WTC11 (cell line): ENCODE results near the gene SEC14L6. TPM values are rescaled to one million over a fixed set of nuclear protein-coding genes. Genes with fewer than 3 reads are reported as not detected.

Experiments
- ATAC-seq: fragments of 200-7000 bp; cut with Tn5 transposase; 2 replicates; pipeline ENCODE4 v1.10.0; 2021; ENCODE audit warnings: mild to moderate bottlenecking, moderate library complexity
- CTCF ChIA-PET: fragments of 300-600 bp; sonication (Branson Sonifier 250); formaldehyde crosslinking; loops from one replicate; lab custom pipeline; 2021; ENCODE audit warnings: antibody characterized with exemption; lab: Charles Lee
- POLR2A ChIA-PET: fragments of 350-600 bp; sonication (Branson Sonifier 250); formaldehyde crosslinking; loops from one replicate; lab custom pipeline; 2021; ENCODE audit warnings: antibody characterized with exemption; lab: Charles Lee
- DNase-seq: peaks from one replicate; pipeline ENCODE4 v3.0.0; 2021; ENCODE audit warnings: low spot score
- H3K27ac Mint-ChIP-seq: 2 replicates; pipeline ENCODE4 v1.8.0; 2021; ENCODE audit warnings: mixed read lengths
- H3K27me3 Mint-ChIP-seq: 2 replicates; pipeline ENCODE4 v1.8.0; 2021; ENCODE audit warnings: low read depth, mild to moderate bottlenecking, moderate library complexity, mixed read lengths
- H3K36me3 Mint-ChIP-seq: 2 replicates; pipeline ENCODE4 v1.8.0; 2021; ENCODE audit warnings: mixed read lengths
- H3K4me1 Mint-ChIP-seq: 2 replicates; pipeline ENCODE4 v1.8.0; 2022; ENCODE audit warnings: mixed read lengths
- H3K4me3 Mint-ChIP-seq: 2 replicates; pipeline ENCODE4 v1.8.0; 2021; ENCODE audit warnings: mild to moderate bottlenecking, moderate library complexity, mixed read lengths
- H3K9me3 Mint-ChIP-seq: 2 replicates; pipeline ENCODE4 v1.8.0; 2021; ENCODE audit warnings: mixed read lengths
- ATF1 ChIP-seq: sonication (generic); formaldehyde crosslinking; IDR thresholded peaks from 2 replicates; pipeline ENCODE4 v1.8.1; 2023; ENCODE audit warnings: mild to moderate bottlenecking, moderate library complexity, missing genetic modification reagents
- CTCF ChIP-seq: fragments of 200-600 bp; IDR thresholded peaks from 2 replicates; pipeline ENCODE4 v1.8.0; 2022; ENCODE audit warnings: antibody characterized with exemption
- ELF4 ChIP-seq: sonication (generic); formaldehyde crosslinking; IDR thresholded peaks from 2 replicates; pipeline ENCODE4 v1.8.1; 2022; ENCODE audit warnings: low read depth, mild to moderate bottlenecking, moderate library complexity, missing genetic modification reagents
- FOXJ3 ChIP-seq: sonication (generic); formaldehyde crosslinking; IDR thresholded peaks from 2 replicates; pipeline ENCODE4 v1.9.0; 2021; ENCODE audit warnings: missing genetic modification reagents, mild to moderate bottlenecking, borderline replicate concordance
- GABPB1 ChIP-seq: sonication (generic); formaldehyde crosslinking; IDR thresholded peaks from 2 replicates; pipeline ENCODE4 v1.8.1; 2023; ENCODE audit warnings: mild to moderate bottlenecking, missing genetic modification reagents
- GRHL2 ChIP-seq: fragments of 250-450 bp; sonication (Bioruptor Pico); IDR thresholded peaks from 2 replicates; pipeline ENCODE4 v1.8.0; 2022; ENCODE audit warnings: mild to moderate bottlenecking, moderate library complexity; ENCODE audit not compliant: insufficient replicate concordance, severe bottlenecking
- GTF2I ChIP-seq: fragments of 250-450 bp; sonication (Bioruptor Pico); conservative IDR thresholded peaks from 2 replicates; pipeline ENCODE4 v1.4.0; 2021; ENCODE audit warnings: mild to moderate bottlenecking
- IRF1 ChIP-seq: sonication (generic); formaldehyde crosslinking; IDR thresholded peaks from 2 replicates; pipeline ENCODE4 v1.8.0; 2023; ENCODE audit warnings: missing genetic modification reagents
- NFATC4 ChIP-seq: fragments of 250-450 bp; sonication (Bioruptor Pico); IDR thresholded peaks from 2 replicates; pipeline ENCODE4 v1.9.0; 2021; ENCODE audit warnings: mild to moderate bottlenecking
- NFE2L1 ChIP-seq: sonication (generic); formaldehyde crosslinking; IDR thresholded peaks from 2 replicates; pipeline ENCODE4 v1.8.1; 2023; ENCODE audit warnings: missing genetic modification reagents
- NR1H2 ChIP-seq: sonication (generic); formaldehyde crosslinking; IDR thresholded peaks from 2 replicates; pipeline ENCODE4 v1.9.0; 2021; ENCODE audit warnings: mild to moderate bottlenecking, moderate library complexity, missing genetic modification reagents
- NR2C2 ChIP-seq: sonication (generic); formaldehyde crosslinking; IDR thresholded peaks from 2 replicates; pipeline ENCODE4 v1.8.0; 2022; ENCODE audit warnings: mild to moderate bottlenecking, missing genetic modification reagents
- PRDM15 ChIP-seq: sonication (generic); formaldehyde crosslinking; IDR thresholded peaks from 2 replicates; pipeline ENCODE4 v1.8.0; 2022; ENCODE audit warnings: missing genetic modification reagents
- RORB ChIP-seq: fragments of 250-450 bp; sonication (Bioruptor Pico); IDR thresholded peaks from 2 replicates; pipeline ENCODE4 v1.9.0; 2021; ENCODE audit warnings: mild to moderate bottlenecking
- SOX15 ChIP-seq: fragments of 250-450 bp; sonication (Bioruptor Pico); IDR thresholded peaks from 2 replicates; pipeline ENCODE4 v1.9.0; 2021; ENCODE audit warnings: mild to moderate bottlenecking
- SP1 ChIP-seq: sonication (generic); formaldehyde crosslinking; conservative IDR thresholded peaks from 2 replicates; pipeline ENCODE4 v1.8.1; 2022; ENCODE audit warnings: missing genetic modification reagents
- USF2 ChIP-seq: sonication (generic); formaldehyde crosslinking; IDR thresholded peaks from 2 replicates; pipeline ENCODE4 v1.8.1; 2023; ENCODE audit warnings: mild to moderate bottlenecking, missing genetic modification reagents, moderate library complexity
- ZNF219 ChIP-seq: sonication (generic); formaldehyde crosslinking; IDR thresholded peaks from 2 replicates; pipeline ENCODE4 v1.8.0; 2023; ENCODE audit warnings: missing genetic modification reagents, mild to moderate bottlenecking, borderline replicate concordance
- ZNF232 ChIP-seq: sonication (generic); formaldehyde crosslinking; IDR thresholded peaks from 2 replicates; pipeline ENCODE4 v1.8.0; 2022; ENCODE audit warnings: mild to moderate bottlenecking, missing genetic modification reagents
- total RNA-seq: library from RNA; stranded (reverse); gene quantifications from 3 replicates; pipeline ENCODE4 v1.2.3, GENCODE V29; 2021

The SEC14L6 gene
- total RNA-seq, 1 experiment from 2014 or later, result 1.6 TPM

- TF ChIP-seq USF2 (CRISPR knock-in tag), result no peak
- no peak for TF ChIP-seq NR1H2 (CRISPR knock-in tag)
- TF ChIP-seq GTF2I (CRISPR knock-in tag), result no peak
- TF ChIP-seq ATF1 (CRISPR knock-in tag), result no peak
- TF ChIP-seq ZNF219, result no peak
- no peak for TF ChIP-seq NFE2L1
- TF ChIP-seq GABPB1, result no peak
- TF ChIP-seq CTCF, result no peak
Observed at GRCh38 chr22:30502153-30502552, 44.4 kb downstream of the SEC14L6 start (continued).

- TF ChIP-seq ELF4 (CRISPR knock-in tag) (no peak), PRDM15 (CRISPR knock-in tag) (no peak), FOXJ3 (CRISPR knock-in tag) (no peak), SP1 (CRISPR knock-in tag) (no peak), NFATC4 (CRISPR knock-in tag) (no peak), NR2C2 (CRISPR knock-in tag) (no peak), USF2 (CRISPR knock-in tag) (no peak), GABPB1 (no peak), SOX15 (CRISPR knock-in tag) (no peak), GRHL2 (CRISPR knock-in tag) (no peak), RORB (no peak), IRF1 (no peak), NFE2L1 (no peak), ZNF232 (CRISPR knock-in tag) (no peak)
- TF ChIP-seq, all 79 proteins: peak for 0
- ATAC-seq, result no peak
- Mint-ChIP-seq H3K4me3 (no peak overlapping the region), H3K27me3 (peaks cover 9% of the 10 kb centered on the region), H3K36me3 (no peaks in the 10 kb centered on the region), H3K4me1 (no peaks in the 10 kb centered on the region), H3K27ac (no peak overlapping the region), H3K9me3 (no peaks in the 10 kb centered on the region)
- POLR2A ChIA-PET, result no interaction called here
- no peak for DNase-seq
- CTCF ChIA-PET, result interaction anchor here (0.9 to 1.4 kb wide), 2 partner anchors 10 to 13 kb away, joined by 3 to 4 read pairs; no protein-coding TSS in a partner anchor
Observed at GRCh38 chr22:30500628-30501027, 45.9 kb downstream of the SEC14L6 start.
